Measurements from ENCODE around the gene DNAL1.

GRCh38 chr14:73732006-73732405, 87.2 kb downstream of the DNAL1 start:
- TF ChIP-seq EZH2 (IDR thresholded peaks at IDR 0.05; ENCODE audit: insufficient read depth, poor library complexity, severe bottlenecking) (no peak), EZH2phosphoT487 (IDR thresholded peaks at IDR 0.05; ENCODE audit: insufficient read depth, low read depth) (no peak)
